ENCODE results near the gene MAP3K5. TPM values are rescaled to one million over a fixed set of nuclear protein-coding genes. Genes with fewer than 3 reads are reported as not detected.

The MAP3K5 gene
- polyA plus RNA-seq, 1 donor = 7.4 TPM

- DNase-seq = no peak
- Histone ChIP-seq H3K36me3 (ENCODE audit: control insufficient read depth, insufficient read depth, low read length) (no peaks in the 10 kb centered on the region), H3K4me1 (ENCODE audit: control insufficient read depth, insufficient read depth, low read length) (peaks cover 9% of the 10 kb centered on the region), H3K27ac (ENCODE audit: low read length) (no peak overlapping the region), H3K27me3 (ENCODE audit: control insufficient read depth, insufficient read depth, low read length) (peaks cover 14% of the 10 kb centered on the region), H3K4me3 (ENCODE audit: low read length) (no peak overlapping the region), H3K9me3 (ENCODE audit: control insufficient read depth, low read depth, low read length) (no peaks in the 10 kb centered on the region)
- WGBS (ENCODE audit: insufficient coverage, low lambda C conversion rate) = no CpG with 5 or more reads among the region's 1 CpG
Measured at GRCh38 chr6:136547871-136548270, 244.4 kb downstream of the MAP3K5 start.

GRCh38 chr6:136547336-136547735 is 244.9 kb downstream of the MAP3K5 start:
- Histone ChIP-seq H3K27me3 (ENCODE audit: control insufficient read depth, insufficient read depth, low read length) (peaks cover 14% of the 10 kb centered on the region), H3K36me3 (ENCODE audit: control insufficient read depth, insufficient read depth, low read length) (no peaks in the 10 kb centered on the region), H3K4me1 (ENCODE audit: control insufficient read depth, insufficient read depth, low read length) (peaks cover 7% of the 10 kb centered on the region), H3K9me3 (ENCODE audit: control insufficient read depth, low read depth, low read length) (no peaks in the 10 kb centered on the region), H3K4me3 (ENCODE audit: low read length) (no peak overlapping the region), H3K27ac (ENCODE audit: low read length) (no peak overlapping the region)
- DNase-seq = peak in 1 of 2 donors; percentile 26
- WGBS (ENCODE audit: insufficient coverage, low lambda C conversion rate) = 43% methylated on average over 3 of the region's 4 CpGs

GRCh38 chr6:136546331-136546730 is 245.9 kb downstream of the MAP3K5 start:
- H3K4me1 ChIP-seq (ENCODE audit: control insufficient read depth, insufficient read depth, low read length) = peaks cover 6% of the 10 kb centered on the region
- WGBS (ENCODE audit: insufficient coverage, low lambda C conversion rate) = no CpG with 5 or more reads among the region's 1 CpG
- no peaks in the 10 kb centered on the region for H3K36me3 ChIP-seq (ENCODE audit: control insufficient read depth, insufficient read depth, low read length)
- no peak overlapping the region for H3K27ac ChIP-seq (ENCODE audit: low read length)
- H3K27me3 ChIP-seq (ENCODE audit: control insufficient read depth, insufficient read depth, low read length) = peaks cover 14% of the 10 kb centered on the region
- DNase-seq = no peak
- no peaks in the 10 kb centered on the region for H3K9me3 ChIP-seq (ENCODE audit: control insufficient read depth, low read depth, low read length)
- H3K4me3 ChIP-seq (ENCODE audit: low read length) = no peak overlapping the region

- WGBS (ENCODE audit: insufficient coverage, low lambda C conversion rate) = 60% methylated on average over 1 of the region's 1 CpG
- no peak for DNase-seq
- no peaks in the 10 kb centered on the region for H3K4me1 ChIP-seq (ENCODE audit: control insufficient read depth, insufficient read depth, low read length)
- peaks cover under 1% of the 10 kb centered on the region for H3K27me3 ChIP-seq (ENCODE audit: control insufficient read depth, insufficient read depth, low read length)
- H3K9me3 ChIP-seq (ENCODE audit: control insufficient read depth, low read depth, low read length) = no peaks in the 10 kb centered on the region
- no peak overlapping the region for H3K4me3 ChIP-seq (ENCODE audit: low read length)
- H3K36me3 ChIP-seq (ENCODE audit: control insufficient read depth, insufficient read depth, low read length) = no peaks in the 10 kb centered on the region
- H3K27ac ChIP-seq (ENCODE audit: low read length) = no peak overlapping the region
Measured at GRCh38 chr6:136544326-136544725, 248.0 kb downstream of the MAP3K5 start.

- Histone ChIP-seq H3K9me3 (ENCODE audit: control insufficient read depth, low read depth, low read length) (no peaks in the 10 kb centered on the region), H3K36me3 (ENCODE audit: control insufficient read depth, insufficient read depth, low read length) (no peaks in the 10 kb centered on the region), H3K27ac (ENCODE audit: low read length) (no peak overlapping the region), H3K4me3 (ENCODE audit: low read length) (no peak overlapping the region), H3K27me3 (ENCODE audit: control insufficient read depth, insufficient read depth, low read length) (no peaks in the 10 kb centered on the region), H3K4me1 (ENCODE audit: control insufficient read depth, insufficient read depth, low read length) (no peaks in the 10 kb centered on the region)
- WGBS (ENCODE audit: insufficient coverage, low lambda C conversion rate) = 88% methylated on average over 1 of the region's 2 CpGs
- no peak for DNase-seq
Measured at GRCh38 chr6:136541395-136541794, 250.9 kb downstream of the MAP3K5 start.

- no peak for DNase-seq
- Histone ChIP-seq H3K9me3 (ENCODE audit: control insufficient read depth, low read depth, low read length) (no peaks in the 10 kb centered on the region), H3K36me3 (ENCODE audit: control insufficient read depth, insufficient read depth, low read length) (no peaks in the 10 kb centered on the region), H3K27me3 (ENCODE audit: control insufficient read depth, insufficient read depth, low read length) (no peaks in the 10 kb centered on the region), H3K4me1 (ENCODE audit: control insufficient read depth, insufficient read depth, low read length) (no peaks in the 10 kb centered on the region), H3K4me3 (ENCODE audit: low read length) (no peak overlapping the region), H3K27ac (ENCODE audit: low read length) (no peak overlapping the region)
- WGBS (ENCODE audit: insufficient coverage, low lambda C conversion rate) = 60% methylated on average over 3 of the region's 6 CpGs
Measured at GRCh38 chr6:136539967-136540652, 252.2 kb downstream of the MAP3K5 start.

- no peaks in the 10 kb centered on the region for H3K4me1 ChIP-seq (ENCODE audit: control insufficient read depth, insufficient read depth, low read length)
- no peaks in the 10 kb centered on the region for H3K9me3 ChIP-seq (ENCODE audit: control insufficient read depth, low read depth, low read length)
- WGBS (ENCODE audit: insufficient coverage, low lambda C conversion rate) = no CpG with 5 or more reads among the region's 4 CpGs
- no peak overlapping the region for H3K4me3 ChIP-seq (ENCODE audit: low read length)
- H3K27ac ChIP-seq (ENCODE audit: low read length) = no peak overlapping the region
- DNase-seq = no peak
- H3K27me3 ChIP-seq (ENCODE audit: control insufficient read depth, insufficient read depth, low read length) = no peaks in the 10 kb centered on the region
- no peaks in the 10 kb centered on the region for H3K36me3 ChIP-seq (ENCODE audit: control insufficient read depth, insufficient read depth, low read length)
Measured at GRCh38 chr6:136538836-136539235, 253.4 kb downstream of the MAP3K5 start.

- H3K27ac ChIP-seq (ENCODE audit: low read length) = no peak overlapping the region
- H3K4me3 ChIP-seq (ENCODE audit: low read length) = no peak overlapping the region
- H3K36me3 ChIP-seq (ENCODE audit: control insufficient read depth, insufficient read depth, low read length) = no peaks in the 10 kb centered on the region
- no peak for DNase-seq
- no peaks in the 10 kb centered on the region for H3K4me1 ChIP-seq (ENCODE audit: control insufficient read depth, insufficient read depth, low read length)
- no peaks in the 10 kb centered on the region for H3K27me3 ChIP-seq (ENCODE audit: control insufficient read depth, insufficient read depth, low read length)
- H3K9me3 ChIP-seq (ENCODE audit: control insufficient read depth, low read depth, low read length) = no peaks in the 10 kb centered on the region
- no CpG with 5 or more reads among the region's 8 CpGs for WGBS (ENCODE audit: insufficient coverage, low lambda C conversion rate)
Measured at GRCh38 chr6:136535880-136536650, 256.2 kb downstream of the MAP3K5 start.

GRCh38 chr6:136535017-136535765 is 257.1 kb downstream of the MAP3K5 start:
- WGBS (ENCODE audit: insufficient coverage, low lambda C conversion rate) = no CpG with 5 or more reads among the region's 5 CpGs
- no peaks in the 10 kb centered on the region for H3K4me1 ChIP-seq (ENCODE audit: control insufficient read depth, insufficient read depth, low read length)
- DNase-seq = no peak
- no peaks in the 10 kb centered on the region for H3K9me3 ChIP-seq (ENCODE audit: control insufficient read depth, low read depth, low read length)
- H3K27ac ChIP-seq (ENCODE audit: low read length) = no peak overlapping the region
- H3K36me3 ChIP-seq (ENCODE audit: control insufficient read depth, insufficient read depth, low read length) = no peaks in the 10 kb centered on the region
- no peak overlapping the region for H3K4me3 ChIP-seq (ENCODE audit: low read length)
- H3K27me3 ChIP-seq (ENCODE audit: control insufficient read depth, insufficient read depth, low read length) = no peaks in the 10 kb centered on the region

GRCh38 chr6:136534268-136534667 is 258.0 kb downstream of the MAP3K5 start:
- no peaks in the 10 kb centered on the region for H3K36me3 ChIP-seq (ENCODE audit: control insufficient read depth, insufficient read depth, low read length)
- H3K27ac ChIP-seq (ENCODE audit: low read length) = no peak overlapping the region
- no peaks in the 10 kb centered on the region for H3K27me3 ChIP-seq (ENCODE audit: control insufficient read depth, insufficient read depth, low read length)
- whole genome bisulfite sequencing (ENCODE audit: insufficient coverage, low lambda C conversion rate) = 50% methylated on average over 2 of the region's 3 CpGs
- no peaks in the 10 kb centered on the region for H3K9me3 ChIP-seq (ENCODE audit: control insufficient read depth, low read depth, low read length)
- H3K4me3 ChIP-seq (ENCODE audit: low read length) = no peak overlapping the region
- DNase-seq = no peak
- no peaks in the 10 kb centered on the region for H3K4me1 ChIP-seq (ENCODE audit: control insufficient read depth, insufficient read depth, low read length)
